Lung microvascular endothelial cell (primary cell): ENCODE data around the gene GPR50. TPM values are rescaled to one million over a fixed set of nuclear protein-coding genes. Genes with fewer than 3 reads are reported as not detected.

Experiments
- DNase-seq, 2 donors: peaks; one replicate each; pipeline versions ENCODE4 v3.0.0 to v3.0.0-alpha.2; 2010; ENCODE audit warnings: low read depth in 2 of 2
- total RNA-seq: library from RNA; depleted of rRNA; stranded (reverse); fragments of >200 nt; gene quantifications from 2 replicates; pipeline ENCODE4 v1.2.1, GENCODE V29; 2014

Gene GPR50
- total RNA-seq, 1 donor from 2014 or later: not detected

GRCh38 chrX:151226941-151227340, 50.6 kb downstream of the GPR50 start:
- no peak for DNase-seq

- no peak for DNase-seq
Measured at GRCh38 chrX:151227627-151228026, 51.2 kb downstream of the GPR50 start.

- DNase-seq: no peak
Measured at GRCh38 chrX:151228935-151229334, 52.6 kb downstream of the GPR50 start.

Other genes with a start within 250 kb of the GPR50 start
- gene HMGB3, start 193.2 kb upstream of the GPR50 start, total RNA-seq: 24.4 and 25.3 TPM in 2 replicates
- 38.4 and 48.0 TPM in 2 replicates for gene VMA21, start 220.6 kb downstream of the GPR50 start, total RNA-seq